IMR-90 (cell line): Measurements from ENCODE around the gene ARFIP1. TPM values are rescaled to one million over a fixed set of nuclear protein-coding genes. Genes with fewer than 3 reads are reported as not detected.

Experiments
- ATAC-seq: fragments of 200-7000 bp; cut with Tn5 transposase; 2 replicates; pipeline ENCODE4 v1.9.1; 2020; ENCODE audit warnings: low read depth, mild to moderate bottlenecking, moderate library complexity
- BruUV-seq: library from RNA; stranded (reverse); fragments of 400-500 nt; replicated peaks from 2 replicates; lab custom pipeline; 2021; lab: Mats Ljungman, UMichigan
- CTCF ChIA-PET: fragments of 300-600 bp; formaldehyde crosslinking; extraction: SDS; loops from one replicate; lab custom pipeline; 2021; ENCODE audit warnings: antibody characterized with exemption; lab: Yijun Ruan, JAX
- POLR2A ChIA-PET: fragments of 300-600 bp; sonication (Branson Sonifier 250); formaldehyde crosslinking; loops from one replicate; lab custom pipeline; 2022; ENCODE audit warnings: antibody characterized with exemption; ENCODE audit not compliant: unreplicated experiment; lab: Charles Lee
- DNase-seq: peaks from one replicate; pipeline ENCODE4 v3.0.0; 2013
- H2AFZ ChIP-seq: replicated peaks from 2 replicates; pipeline ENCODE3; 2013; ENCODE audit warnings: low read length, mild to moderate bottlenecking; ENCODE audit not compliant: poor library complexity
- H2AK5ac ChIP-seq: 2 replicates; pipeline ENCODE4 v1.6.1; 2013; ENCODE audit warnings: low read depth, low read length, inconsistent platforms
- H2AK9ac ChIP-seq: replicated peaks from 2 replicates; pipeline ENCODE3; 2013; ENCODE audit warnings: mild to moderate bottlenecking, low read depth, low read length, moderate library complexity; ENCODE audit not compliant: poor library complexity
- H2BK120ac ChIP-seq: 2 replicates; pipeline ENCODE4 v1.6.1; 2013; ENCODE audit warnings: low read depth, low read length, inconsistent platforms
- H2BK15ac ChIP-seq: 3 replicates; pipeline ENCODE4 v1.6.1; 2013; ENCODE audit warnings: low read depth, low read length, inconsistent platforms
- H2BK20ac ChIP-seq: 2 replicates; pipeline ENCODE4 v1.6.1; 2013; ENCODE audit warnings: low read depth, mild to moderate bottlenecking, inconsistent platforms, low read length, moderate library complexity
- H2BK5ac ChIP-seq: 2 replicates; pipeline ENCODE4 v1.6.1; 2013; ENCODE audit warnings: mild to moderate bottlenecking, low read depth, low read length, inconsistent platforms; ENCODE audit not compliant: poor library complexity, severe bottlenecking
- H3K14ac ChIP-seq: replicated peaks from 2 replicates; pipeline ENCODE4 v1.6.1; 2013; ENCODE audit warnings: low read depth, low read length, inconsistent platforms
- H3K18ac ChIP-seq: 2 replicates; pipeline ENCODE4 v1.6.1; 2013; ENCODE audit warnings: low read depth, low read length, control low read depth
- H3K23ac ChIP-seq: 2 replicates; pipeline ENCODE4 v1.6.1; 2013; ENCODE audit warnings: low read depth, low read length, inconsistent platforms
- H3K27ac ChIP-seq: 2 replicates; pipeline ENCODE4 v1.5.1; 2013; ENCODE audit warnings: mild to moderate bottlenecking, control low read depth, low read length; ENCODE audit not compliant: insufficient read depth
- H3K27me3 ChIP-seq: 2 replicates; pipeline ENCODE4 v1.6.1; 2013; ENCODE audit warnings: low read length; ENCODE audit not compliant: control insufficient read depth, insufficient read depth
- H3K36me3 ChIP-seq: 2 replicates; pipeline ENCODE4 v1.6.1; 2013; ENCODE audit warnings: low read length, mixed read lengths; ENCODE audit not compliant: control insufficient read depth, insufficient read depth
- H3K4ac ChIP-seq: 2 replicates; pipeline ENCODE4 v1.6.1; 2013; ENCODE audit warnings: low read depth, low read length, inconsistent platforms
- H3K4me1 ChIP-seq: 2 replicates; pipeline ENCODE4 v1.6.1; 2013; ENCODE audit warnings: low read length, mixed read lengths; ENCODE audit not compliant: control insufficient read depth, insufficient read depth
- H3K4me2 ChIP-seq: 2 replicates; pipeline ENCODE4 v1.6.1; 2013; ENCODE audit warnings: low read depth, mild to moderate bottlenecking, control low read depth, low read length, moderate library complexity
- H3K4me3 ChIP-seq: 2 replicates; pipeline ENCODE4 v1.5.1; 2013; ENCODE audit warnings: low read depth, mild to moderate bottlenecking, control low read depth, low read length, moderate library complexity; ENCODE audit not compliant: insufficient read depth
- H3K56ac ChIP-seq: 2 replicates; pipeline ENCODE4 v1.6.1; 2013; ENCODE audit warnings: low read length, inconsistent platforms; ENCODE audit not compliant: insufficient read depth; ENCODE audit errors: extremely low read depth
- H3K79me1 ChIP-seq, 2 experiments: 2 replicates each; pipeline ENCODE4 v1.6.1; 2013; ENCODE audit warnings: low read length in 2 of 2, inconsistent platforms in 1 of 2, low read depth in 1 of 2
- H3K9ac ChIP-seq: 2 replicates; pipeline ENCODE4 v1.6.1; 2013; ENCODE audit warnings: low read depth, low read length, control low read depth
- H3K9me1 ChIP-seq: 2 replicates; pipeline ENCODE4 v1.6.1; 2013; ENCODE audit warnings: low read length, inconsistent platforms; ENCODE audit not compliant: insufficient read depth
- H3K9me3 ChIP-seq: 2 replicates; pipeline ENCODE4 v1.6.1; 2013; ENCODE audit warnings: low read length; ENCODE audit not compliant: control insufficient read depth, insufficient read depth
- H4K20me1 ChIP-seq: 2 replicates; pipeline ENCODE4 v1.6.1; 2013; ENCODE audit warnings: low read length, inconsistent platforms; ENCODE audit not compliant: insufficient read depth
- H4K5ac ChIP-seq: 2 replicates; pipeline ENCODE4 v1.6.1; 2013; ENCODE audit warnings: mild to moderate bottlenecking, low read depth, low read length, control low read depth
- H4K8ac ChIP-seq, 2 experiments: 2 replicates each; pipeline ENCODE4 v1.6.1; 2013; ENCODE audit warnings: low read depth in 2 of 2, low read length in 2 of 2, control low read depth in 1 of 2, inconsistent platforms in 1 of 2
- H4K91ac ChIP-seq: 2 replicates; pipeline ENCODE4 v1.6.1; 2013; ENCODE audit warnings: low read depth, low read length, inconsistent platforms; ENCODE audit not compliant: insufficient read depth
- BHLHE40 ChIP-seq: fragments of 150-350 bp; IDR thresholded peaks from 2 replicates; pipeline ENCODE4 v1.6.1; 2016; ENCODE audit warnings: mild to moderate bottlenecking, low read depth, low read length
- CEBPB ChIP-seq: IDR thresholded peaks from 2 replicates; pipeline ENCODE4 v1.6.1; 2012; ENCODE audit warnings: low read depth, low read length, improper control_type of control experiment
- ELK1 ChIP-seq: fragments of 150-350 bp; IDR thresholded peaks from 2 replicates; pipeline ENCODE4 v1.6.1; 2016; ENCODE audit warnings: low read depth, mild to moderate bottlenecking, low read length, moderate library complexity, borderline replicate concordance
- MAFK ChIP-seq: IDR thresholded peaks from 2 replicates; pipeline ENCODE4 v1.6.1; 2012; ENCODE audit warnings: low read depth, low read length, improper control_type of control experiment
- MAZ ChIP-seq: IDR thresholded peaks from 2 replicates; pipeline ENCODE4 v1.6.1; 2012; ENCODE audit warnings: low read depth, mild to moderate bottlenecking, low read length, improper control_type of control experiment, moderate library complexity, borderline replicate concordance
- NFE2L2 ChIP-seq: fragments of 150-350 bp; IDR thresholded peaks from 2 replicates; pipeline ENCODE4 v1.6.1; 2016; ENCODE audit warnings: low read depth, mild to moderate bottlenecking, low read length
- RCOR1 ChIP-seq: IDR thresholded peaks from 2 replicates; pipeline ENCODE4 v1.6.1; 2012; ENCODE audit warnings: mild to moderate bottlenecking, low read length, improper control_type of control experiment; ENCODE audit not compliant: insufficient replicate concordance
- RFX5 ChIP-seq: IDR thresholded peaks from 2 replicates; pipeline ENCODE4 v1.8.0; 2012; ENCODE audit warnings: low read depth, mild to moderate bottlenecking, low read length, moderate library complexity
- SMC3 ChIP-seq: fragments of 150-350 bp; IDR thresholded peaks from 2 replicates; pipeline ENCODE4 v1.6.1; 2016; ENCODE audit warnings: low read depth, mild to moderate bottlenecking, antibody characterized with exemption, low read length, moderate library complexity
- WGBS, 2 experiments: methylation state at CpG; one replicate each; pipeline versions ENCODE4 v1.1.5 to v1.1.7; 2013; ENCODE audit warnings: missing lambda C conversion rate in 2 of 2; ENCODE audit not compliant: insufficient read length in 1 of 2; ENCODE audit errors: extremely low coverage in 2 of 2; 5-methylcytosine and 5-hydroxymethylcytosine counted together
- dilution Hi-C: fragments of 300-500 bp; cut with HindIII; formaldehyde crosslinking; loops from one replicate; pipeline ENCODE4 v1.14.3; 2018; ENCODE audit warnings: low sequenced_read_pairs; ENCODE audit not compliant: unreplicated experiment
- in situ Hi-C: fragments of 300-500 bp; cut with MboI; formaldehyde crosslinking; loops from 3 replicates; pipeline ENCODE4 v1.14.3; 2019; ENCODE audit warnings: low sequenced_read_pairs, inconsistent platforms, mixed read lengths
- intact Hi-C: fragments of 100-400 bp; cut with micrococcal nuclease; formaldehyde crosslinking; loops from 2 replicates; pipeline ENCODE4 v1.10.0; 2022
- polyA plus RNA-seq, 3 experiments: library from polyadenylated mRNA; depleted of rRNA; stranded (reverse); fragments of >200 nt; gene quantifications; 2 replicates each; pipeline ENCODE4 v1.2.3, GENCODE V29; 2012; ENCODE audit warnings: low replicate concordance in 1 of 3
- total RNA-seq: library from RNA; depleted of rRNA; stranded (reverse); fragments of >200 nt; gene quantifications from 2 replicates; pipeline ENCODE4 v1.2.3, GENCODE V29; 2012

The ARFIP1 gene
- total and polyA plus RNA-seq, 2 of the 4 experiments (the other 2 are of a cell fraction) = 12.7 to 30.5 TPM

GRCh38 chr4:152926959-152927358 lies 147.2 kb downstream of the ARFIP1 start:
- Histone ChIP-seq H3K4me3 (no peak overlapping the region), H3K56ac (no peak overlapping the region), H2BK120ac (no peak overlapping the region), H3K23ac (no peak overlapping the region), H3K79me1 (no peaks in the 10 kb centered on the region), H3K4me1 (no peaks in the 10 kb centered on the region), H4K91ac (no peak overlapping the region), H2AK9ac (no peak overlapping the region), H3K4me2 (no peak overlapping the region), H4K20me1 (no peaks in the 10 kb centered on the region), H2BK15ac (no peak overlapping the region), H3K9me3 (no peaks in the 10 kb centered on the region), H2AK5ac (no peak overlapping the region), H3K9ac (no peak overlapping the region), H3K14ac (no peak overlapping the region), H2BK20ac (no peak overlapping the region), H2AFZ (no peak overlapping the region), H3K18ac (no peak overlapping the region), H3K36me3 (no peaks in the 10 kb centered on the region), H3K27ac (no peak overlapping the region), H3K4ac (no peak overlapping the region), H4K5ac (no peak overlapping the region), H2BK5ac (no peak overlapping the region), H3K9me1 (no peaks in the 10 kb centered on the region), H4K8ac (no peak overlapping the region), H3K27me3 (peaks cover 4% of the 10 kb centered on the region)
- ATAC-seq = no peak
- no TSS peak for BruUV-seq
- in situ Hi-C loops = no loop called here
- no peak for DNase-seq
- dilution Hi-C loops = no loop called here
- ChIA-PET CTCF (interaction anchor here (0.6 kb wide), 1 partner anchor 89 kb away, joined by 4 read pairs; no protein-coding TSS in a partner anchor), POLR2A (interaction anchor here (0.6 kb wide), 1 partner anchor 86 kb away, joined by 3 read pairs; no protein-coding TSS in a partner anchor)
- intact Hi-C loops = no loop called here
- WGBS, 2 experiments = 67% methylated on average over 1 of the region's 4 CpGs; no CpG with 5 or more reads in 1 of the 2 experiments
- TF ChIP-seq SMC3 (no peak), BHLHE40 (no peak), MAFK (no peak), MAZ (no peak), NFE2L2 (no peak), CEBPB (no peak), RFX5 (no peak), ELK1 (no peak), RCOR1 (no peak)
